Neuron (in vitro differentiated cells): ENCODE results near the gene MBTPS1.

Experiments used
- H2AFZ ChIP-seq: one replicate; pipeline ENCODE4 v1.6.1; 2013; ENCODE audit warnings: low read depth, mild to moderate bottlenecking, inconsistent platforms, low read length, moderate library complexity
- H3K27me3 ChIP-seq: one replicate; pipeline ENCODE4 v1.6.1; 2013; ENCODE audit warnings: low read length; ENCODE audit not compliant: insufficient read depth
- H3K36me3 ChIP-seq: one replicate; pipeline ENCODE4 v1.6.1; 2013; ENCODE audit warnings: low read length; ENCODE audit not compliant: insufficient read depth
- H3K4me1 ChIP-seq: one replicate; pipeline ENCODE4 v1.6.1; 2013; ENCODE audit warnings: low read length; ENCODE audit not compliant: insufficient read depth
- H3K4me3 ChIP-seq: 2 replicates; pipeline ENCODE4 v1.5.1; 2013; ENCODE audit warnings: mild to moderate bottlenecking, low read length, moderate library complexity
- H3K9me3 ChIP-seq: one replicate; pipeline ENCODE4 v1.6.1; 2013; ENCODE audit warnings: low read length

Gene MBTPS1

GRCh38 chr16:84105948-84106740 is 10.6 kb downstream of the MBTPS1 start:
- H3K36me3 ChIP-seq: peaks cover 6% of the 10 kb centered on the region
- H2AFZ ChIP-seq: no peak overlapping the region
- no peaks in the 10 kb centered on the region for H3K9me3 ChIP-seq
- no peaks in the 10 kb centered on the region for H3K4me1 ChIP-seq
- H3K27me3 ChIP-seq: no peaks in the 10 kb centered on the region
- no peak overlapping the region for H3K4me3 ChIP-seq

- Histone ChIP-seq H3K4me3 (no peak overlapping the region), H3K36me3 (peaks cover 9% of the 10 kb centered on the region), H3K27me3 (no peaks in the 10 kb centered on the region), H3K4me1 (no peaks in the 10 kb centered on the region), H3K9me3 (no peaks in the 10 kb centered on the region), H2AFZ (no peak overlapping the region)
Measured at GRCh38 chr16:84105301-84105815, 11.4 kb downstream of the MBTPS1 start.

DNA sequence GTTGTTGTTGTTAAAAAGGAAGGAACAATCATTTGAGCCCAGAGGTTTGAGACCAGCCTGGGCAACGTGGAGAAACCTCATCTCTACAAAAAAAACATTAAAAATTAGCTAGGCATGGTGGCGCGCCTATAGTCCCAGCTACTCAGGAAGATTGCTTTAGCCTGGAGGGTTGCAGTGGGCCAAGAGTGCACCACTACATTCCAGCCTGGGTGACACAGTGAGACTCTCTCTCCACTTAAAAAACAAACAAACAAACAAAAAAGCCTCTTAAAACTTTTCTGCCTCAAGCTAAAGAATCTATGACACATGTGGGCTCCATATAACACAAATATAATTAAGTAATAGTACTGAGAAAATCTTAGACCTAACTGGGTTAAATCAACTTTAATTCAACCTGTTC is 12.5 kb downstream of the MBTPS1 start:
- H3K27me3 ChIP-seq: no peaks in the 10 kb centered on the region
- H3K4me1 ChIP-seq: no peaks in the 10 kb centered on the region
- H3K36me3 ChIP-seq: peaks cover 14% of the 10 kb centered on the region
- no peaks in the 10 kb centered on the region for H3K9me3 ChIP-seq
- no peak overlapping the region for H2AFZ ChIP-seq
- H3K4me3 ChIP-seq: no peak overlapping the region

GRCh38 chr16:84103678-84104077 is 13.1 kb downstream of the MBTPS1 start:
- Histone ChIP-seq H3K36me3 (peaks cover 17% of the 10 kb centered on the region), H3K4me1 (no peaks in the 10 kb centered on the region), H3K4me3 (no peak overlapping the region)

DNA sequence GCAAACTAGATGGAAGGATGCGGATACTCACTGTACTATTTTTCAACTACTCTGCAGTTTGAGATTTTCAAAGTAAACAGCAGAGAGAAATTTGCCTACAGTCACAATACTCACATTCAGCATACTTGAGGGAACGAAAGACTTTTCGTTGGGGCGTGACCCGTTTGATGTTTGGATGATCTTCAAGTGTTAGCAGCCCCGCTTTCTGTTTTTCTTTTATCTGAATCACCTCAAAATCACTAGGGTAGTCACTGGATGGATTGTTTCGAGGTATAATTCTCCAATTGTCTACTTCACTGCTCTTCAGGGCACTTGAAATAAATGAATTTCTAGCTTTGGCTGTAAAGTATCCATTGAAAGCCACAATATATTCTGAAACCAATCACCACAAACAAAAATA is 17.8 kb downstream of the MBTPS1 start:
- Histone ChIP-seq H3K9me3 (no peaks in the 10 kb centered on the region), H3K36me3 (peaks cover 52% of the 10 kb centered on the region), H3K27me3 (no peaks in the 10 kb centered on the region), H3K4me1 (no peaks in the 10 kb centered on the region), H3K4me3 (no peak overlapping the region), H2AFZ (no peak overlapping the region)

More at GRCh38 chr16:84103678-84104077, 13.1 kb downstream of the MBTPS1 start:
- H2AFZ ChIP-seq: no peak overlapping the region
- no peaks in the 10 kb centered on the region for H3K27me3 ChIP-seq
- no peaks in the 10 kb centered on the region for H3K9me3 ChIP-seq

DNA sequence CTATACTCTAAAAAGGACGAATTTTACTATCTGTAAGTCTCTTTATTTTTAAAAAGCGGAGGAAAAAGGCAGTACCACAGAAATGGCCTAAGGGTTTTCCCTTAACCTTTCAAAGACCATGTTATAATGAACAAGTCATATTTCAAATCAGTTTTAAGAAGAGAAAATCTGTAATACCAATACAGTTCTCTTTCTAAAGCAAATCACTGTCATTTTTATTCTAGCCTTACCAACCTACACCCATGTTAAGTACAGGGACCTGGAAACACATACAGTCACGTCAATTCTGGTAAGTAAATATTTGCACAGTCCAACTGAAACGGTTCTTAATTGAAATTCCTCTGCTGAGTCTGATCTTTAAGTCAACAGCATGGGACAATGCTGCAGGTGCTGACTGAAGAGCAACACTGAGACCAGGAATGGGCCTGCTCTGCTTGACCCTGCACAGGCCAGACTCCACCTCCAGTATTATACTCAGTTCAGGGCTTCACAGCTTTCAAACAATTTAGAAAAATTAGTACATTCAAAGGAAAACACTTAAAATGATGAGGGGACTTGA is 20.2 kb downstream of the MBTPS1 start:
- H3K4me3 ChIP-seq: no peak overlapping the region
- H3K36me3 ChIP-seq: peaks cover 73% of the 10 kb centered on the region
- H3K4me1 ChIP-seq: no peaks in the 10 kb centered on the region
- H3K27me3 ChIP-seq: no peaks in the 10 kb centered on the region
- no peaks in the 10 kb centered on the region for H3K9me3 ChIP-seq
- H2AFZ ChIP-seq: no peak overlapping the region

DNA sequence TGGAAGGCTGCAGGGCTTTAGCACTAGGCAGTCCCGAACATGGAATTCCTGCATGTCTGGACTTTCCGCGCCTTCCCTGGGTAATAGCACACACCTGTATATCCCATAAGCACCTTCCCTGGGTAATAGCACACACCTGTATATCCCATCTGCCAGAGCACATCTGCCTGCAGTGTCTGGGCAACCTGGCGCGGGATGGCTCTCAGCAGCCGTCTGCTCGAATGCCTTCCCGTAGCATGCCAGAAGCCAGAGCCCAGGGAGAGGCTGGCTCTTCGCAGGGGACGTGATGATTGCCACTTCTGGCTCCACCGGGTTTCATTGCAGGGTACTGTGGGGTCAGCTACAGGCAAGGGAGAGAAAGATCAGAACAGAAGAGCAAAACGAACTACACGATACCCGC is 21.3 kb downstream of the MBTPS1 start:
- Histone ChIP-seq H3K4me1 (no peaks in the 10 kb centered on the region), H3K36me3 (peaks cover 77% of the 10 kb centered on the region), H3K27me3 (no peaks in the 10 kb centered on the region), H2AFZ (no peak overlapping the region), H3K9me3 (no peaks in the 10 kb centered on the region), H3K4me3 (no peak overlapping the region)

GRCh38 chr16:84093879-84094270 is 22.9 kb downstream of the MBTPS1 start:
- H3K36me3 ChIP-seq: peaks cover 84% of the 10 kb centered on the region
- no peak overlapping the region for H3K4me3 ChIP-seq
- no peaks in the 10 kb centered on the region for H3K4me1 ChIP-seq
- H3K27me3 ChIP-seq: no peaks in the 10 kb centered on the region
- no peaks in the 10 kb centered on the region for H3K9me3 ChIP-seq
- no peak overlapping the region for H2AFZ ChIP-seq

DNA sequence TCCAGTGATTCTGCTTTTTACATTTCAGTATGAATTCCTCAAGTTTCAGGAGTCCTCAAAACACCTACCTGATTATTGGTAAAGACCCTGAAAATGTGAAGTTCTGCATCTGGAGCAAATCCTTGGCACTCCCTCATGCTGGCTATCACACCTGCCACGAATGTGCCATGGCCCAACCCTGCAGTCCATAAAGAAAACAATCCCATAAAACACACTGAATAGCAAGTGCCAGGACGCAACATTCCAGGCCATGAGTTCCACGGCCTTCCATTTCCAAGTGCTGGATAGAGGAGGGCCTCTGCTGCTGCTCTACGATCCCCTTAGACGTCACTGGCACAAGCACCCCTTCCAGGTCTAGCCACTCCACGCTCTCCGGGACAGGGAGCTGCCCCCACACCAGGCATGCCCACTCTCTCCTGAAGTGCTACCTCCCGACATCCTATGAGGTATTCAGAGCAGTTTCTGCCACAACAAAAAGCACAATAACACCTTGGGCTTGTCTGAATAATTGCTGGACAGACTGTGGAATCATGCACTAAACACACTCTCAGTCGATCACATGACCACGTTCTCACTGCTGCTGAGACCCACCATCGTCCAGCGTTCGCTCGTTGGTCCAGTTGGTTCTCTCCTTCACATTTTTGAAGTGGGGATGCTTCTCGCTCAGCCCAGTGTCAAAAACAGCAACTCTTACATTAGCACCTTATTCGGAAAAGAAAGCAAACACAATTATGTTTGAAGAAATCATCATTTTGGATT is 23.4 kb downstream of the MBTPS1 start:
- no peaks in the 10 kb centered on the region for H3K4me1 ChIP-seq
- H3K36me3 ChIP-seq: peaks cover 86% of the 10 kb centered on the region
- no peak overlapping the region for H3K4me3 ChIP-seq
- no peak overlapping the region for H2AFZ ChIP-seq
- no peaks in the 10 kb centered on the region for H3K27me3 ChIP-seq
- no peaks in the 10 kb centered on the region for H3K9me3 ChIP-seq

GRCh38 chr16:84091460-84091859 is 25.3 kb downstream of the MBTPS1 start:
- H3K9me3 ChIP-seq: no peaks in the 10 kb centered on the region
- H2AFZ ChIP-seq: no peak overlapping the region
- no peaks in the 10 kb centered on the region for H3K27me3 ChIP-seq
- H3K4me1 ChIP-seq: no peaks in the 10 kb centered on the region
- peaks cover 87% of the 10 kb centered on the region for H3K36me3 ChIP-seq
- no peak overlapping the region for H3K4me3 ChIP-seq

- Histone ChIP-seq H3K4me3 (no peak overlapping the region), H3K4me1 (no peaks in the 10 kb centered on the region), H3K27me3 (no peaks in the 10 kb centered on the region), H3K9me3 (no peaks in the 10 kb centered on the region), H3K36me3 (peaks cover 87% of the 10 kb centered on the region), H2AFZ (no peak overlapping the region)
Measured at GRCh38 chr16:84090211-84090610, 26.5 kb downstream of the MBTPS1 start.

DNA sequence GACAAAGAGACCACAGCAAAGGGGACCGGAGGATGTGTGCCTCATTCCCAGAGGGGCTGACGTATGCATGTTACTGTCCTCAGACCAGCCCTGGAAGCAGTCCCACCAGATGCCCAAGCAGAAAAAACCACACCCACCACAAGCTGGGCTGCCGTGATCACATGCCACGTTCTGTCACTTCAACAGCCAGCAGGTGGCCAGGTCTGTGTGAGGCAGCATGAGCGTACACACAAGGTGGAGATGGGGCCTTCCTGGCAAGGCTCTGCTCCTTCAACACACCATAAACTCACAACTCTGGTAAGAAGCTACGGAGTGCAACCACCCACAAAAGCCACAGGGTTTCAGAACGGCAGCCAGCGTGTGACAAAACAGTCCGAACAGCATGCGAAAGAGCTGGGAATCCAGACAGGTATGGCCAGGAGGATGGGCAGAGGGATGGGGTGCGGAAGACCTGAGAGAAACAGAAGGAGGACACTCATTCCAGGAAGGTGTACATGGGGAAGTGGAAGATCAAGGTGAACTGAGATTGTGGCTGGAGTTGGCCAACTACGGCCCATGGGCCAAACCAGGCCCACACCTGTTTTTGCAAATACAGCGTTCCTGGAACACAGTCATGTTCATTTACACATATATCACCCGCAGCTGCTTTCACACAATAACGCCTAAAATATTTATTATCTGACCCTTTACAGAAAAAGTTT is 27.9 kb downstream of the MBTPS1 start:
- Histone ChIP-seq H3K4me1 (no peaks in the 10 kb centered on the region), H3K4me3 (no peak overlapping the region), H3K27me3 (no peaks in the 10 kb centered on the region), H2AFZ (no peak overlapping the region), H3K36me3 (peaks cover 77% of the 10 kb centered on the region), H3K9me3 (no peaks in the 10 kb centered on the region)
